ENCODE measurements around the gene AXIN2. TPM values are rescaled to one million over a fixed set of nuclear protein-coding genes. Genes with fewer than 3 reads are reported as not detected.

The AXIN2 gene
- polyA plus RNA-seq, 4 donors = 22.0 to 26.9 (median 24.4) TPM

DNA sequence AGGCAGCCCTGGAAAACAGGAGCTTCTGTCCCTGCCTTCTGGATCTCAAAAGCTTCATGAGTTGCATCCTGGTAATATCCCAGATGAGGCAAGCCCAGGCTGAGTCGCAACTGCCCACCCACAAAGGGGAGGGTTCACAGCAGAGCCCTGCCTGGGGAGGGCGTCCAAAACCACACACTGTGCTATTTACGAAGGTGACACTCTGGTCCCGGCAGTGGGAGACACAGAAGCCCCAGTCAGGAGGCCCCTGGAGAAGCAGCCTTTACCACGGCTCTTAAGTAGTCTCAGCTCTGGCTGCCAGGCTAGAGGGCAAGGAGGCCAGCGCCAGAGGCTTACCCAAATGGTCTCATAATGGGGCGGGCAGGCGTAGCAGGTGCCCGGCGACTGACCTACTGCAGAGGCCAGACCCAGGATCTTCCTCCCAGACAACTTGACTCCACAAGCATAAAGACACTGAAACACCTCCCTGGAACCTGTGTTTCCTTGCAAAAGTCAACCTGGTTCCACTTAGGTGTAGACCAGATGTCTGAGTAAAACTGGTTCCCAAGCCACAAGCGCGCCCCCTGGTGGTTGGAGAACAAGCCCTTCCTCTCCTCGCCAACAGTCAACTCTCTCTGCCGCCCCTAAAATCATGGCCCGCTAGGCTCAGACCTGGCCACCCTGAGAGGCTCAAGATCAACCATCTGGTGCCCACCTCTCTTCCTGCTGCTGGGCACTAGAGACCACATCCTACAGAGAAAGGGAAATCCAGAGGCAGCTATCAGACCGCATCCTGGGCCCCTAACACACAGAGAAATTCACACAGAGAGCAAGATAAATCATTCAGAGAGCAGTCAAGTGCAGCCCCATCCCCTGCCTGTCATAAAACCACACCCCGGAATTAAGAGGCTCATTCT is 5.2 kb downstream of the AXIN2 start:
- DNase-seq (ENCODE audit: low read depth in 4 of 4, low spot score in 2 of 4) = peak in 1 of 4 donors; percentile 61

GRCh38 chr17:65554553-65555223 is 6.8 kb downstream of the AXIN2 start:
- no peak for DNase-seq (ENCODE audit: low read depth in 4 of 4, low spot score in 2 of 4)

- DNase-seq (ENCODE audit: low read depth in 4 of 4, low spot score in 2 of 4) = no peak
These were observed 7.5 kb downstream of the AXIN2 start for GRCh38 chr17:65553646-65554552.

DNA sequence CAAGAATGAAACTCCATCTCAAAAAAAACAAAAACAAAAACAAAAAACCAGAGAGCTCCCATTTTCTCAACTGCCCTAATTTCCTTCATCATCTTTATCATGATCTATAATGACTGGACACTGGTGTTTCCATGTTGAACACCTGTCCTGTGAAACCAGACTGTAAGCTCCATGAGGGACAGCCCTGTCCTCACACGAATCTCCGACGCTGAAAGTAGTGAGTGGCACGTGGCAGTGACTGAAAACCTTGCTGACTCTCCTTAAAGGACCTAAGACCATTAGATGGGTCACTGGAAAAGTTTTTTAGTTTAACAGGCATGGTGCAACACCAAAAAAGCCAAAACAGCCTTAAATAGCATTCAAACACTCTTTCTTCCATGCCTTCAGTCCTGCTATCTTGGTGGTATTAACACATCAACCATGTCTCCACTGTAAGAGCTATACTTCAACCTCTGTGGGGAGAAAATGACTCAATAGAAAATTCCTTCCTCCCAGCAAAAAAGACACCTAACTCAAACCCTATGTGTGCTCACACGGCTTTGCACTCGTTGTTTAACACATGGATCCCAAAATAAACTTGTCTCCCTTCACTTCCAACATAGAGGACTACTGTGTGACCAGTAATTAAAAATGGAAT is 8.3 kb downstream of the AXIN2 start:
- no peak for DNase-seq (ENCODE audit: low read depth in 4 of 4, low spot score in 2 of 4)

GRCh38 chr17:65552214-65552613 is 9.2 kb downstream of the AXIN2 start:
- DNase-seq (ENCODE audit: low read depth in 4 of 4, low spot score in 2 of 4) = no peak

DNA sequence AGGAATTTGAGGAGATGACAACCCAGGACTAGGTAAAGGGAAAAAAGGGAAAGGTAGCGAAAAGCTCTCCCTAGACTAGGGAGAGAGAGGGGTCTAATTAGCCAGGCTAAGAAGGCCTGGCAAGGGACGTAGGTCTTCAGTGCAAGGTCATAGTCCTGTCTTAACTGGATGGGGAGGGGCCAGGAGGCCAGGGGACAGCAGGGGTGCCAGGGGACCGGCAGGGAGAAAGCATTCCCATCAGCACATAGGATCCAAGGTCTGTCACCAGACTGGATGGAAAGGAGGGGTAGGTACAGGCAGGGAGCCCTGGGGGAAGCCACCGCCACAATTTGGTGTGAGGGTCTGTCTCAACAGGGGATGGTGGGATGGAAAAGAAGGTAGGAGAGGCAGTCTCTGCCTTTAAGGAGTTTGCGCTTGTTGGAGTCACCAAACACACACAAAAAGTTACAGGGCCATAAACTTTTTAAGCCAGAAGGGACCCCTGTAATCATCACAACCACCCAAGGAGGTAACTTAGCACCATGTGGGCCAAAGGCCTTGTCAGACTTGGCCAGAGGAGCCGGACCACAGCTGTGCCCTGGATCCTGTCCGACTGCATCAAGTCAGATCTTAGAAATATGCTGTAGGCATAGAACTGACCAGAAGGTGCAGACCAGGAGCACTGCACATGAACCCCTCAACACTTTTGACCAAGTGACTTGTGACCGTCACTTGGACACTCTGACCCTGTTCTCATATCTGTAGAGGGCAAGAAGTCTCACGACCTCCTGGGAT is 10.0 kb downstream of the AXIN2 start:
- no peak for DNase-seq (ENCODE audit: low read depth in 4 of 4, low spot score in 2 of 4)

GRCh38 chr17:65550758-65551157 is 10.7 kb downstream of the AXIN2 start:
- DNase-seq (ENCODE audit: low read depth in 4 of 4, low spot score in 2 of 4) = no peak

DNA sequence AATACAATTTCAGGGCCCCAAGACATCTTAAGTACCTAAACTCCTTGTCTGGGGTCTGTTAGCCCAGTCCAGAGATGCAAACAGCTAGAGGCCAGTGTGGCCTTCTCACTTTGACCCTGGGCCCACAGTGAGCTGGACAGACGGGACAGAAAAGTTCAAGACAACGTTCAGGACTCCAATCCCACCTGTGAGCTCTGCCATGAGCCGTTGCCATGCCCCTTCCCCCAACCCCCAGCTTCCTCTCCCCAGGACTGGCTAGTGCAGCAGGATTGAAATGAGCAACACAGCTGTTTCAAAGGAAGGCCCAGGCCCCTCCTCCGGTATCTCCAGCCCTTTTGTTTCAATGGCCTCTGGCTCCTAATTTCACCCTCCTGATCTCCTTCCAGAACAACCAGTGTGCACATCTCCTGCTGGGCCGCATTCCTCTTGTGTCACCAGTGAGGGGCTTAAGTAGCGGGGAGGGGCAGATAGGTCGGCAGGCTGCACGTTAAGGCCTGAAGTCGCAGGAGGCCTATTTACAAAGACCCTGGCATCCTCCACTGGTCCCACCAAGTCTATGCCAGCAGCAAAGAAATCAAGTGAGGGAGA is 11.3 kb downstream of the AXIN2 start:
- no peak for DNase-seq (ENCODE audit: low read depth in 4 of 4, low spot score in 2 of 4)

DNA sequence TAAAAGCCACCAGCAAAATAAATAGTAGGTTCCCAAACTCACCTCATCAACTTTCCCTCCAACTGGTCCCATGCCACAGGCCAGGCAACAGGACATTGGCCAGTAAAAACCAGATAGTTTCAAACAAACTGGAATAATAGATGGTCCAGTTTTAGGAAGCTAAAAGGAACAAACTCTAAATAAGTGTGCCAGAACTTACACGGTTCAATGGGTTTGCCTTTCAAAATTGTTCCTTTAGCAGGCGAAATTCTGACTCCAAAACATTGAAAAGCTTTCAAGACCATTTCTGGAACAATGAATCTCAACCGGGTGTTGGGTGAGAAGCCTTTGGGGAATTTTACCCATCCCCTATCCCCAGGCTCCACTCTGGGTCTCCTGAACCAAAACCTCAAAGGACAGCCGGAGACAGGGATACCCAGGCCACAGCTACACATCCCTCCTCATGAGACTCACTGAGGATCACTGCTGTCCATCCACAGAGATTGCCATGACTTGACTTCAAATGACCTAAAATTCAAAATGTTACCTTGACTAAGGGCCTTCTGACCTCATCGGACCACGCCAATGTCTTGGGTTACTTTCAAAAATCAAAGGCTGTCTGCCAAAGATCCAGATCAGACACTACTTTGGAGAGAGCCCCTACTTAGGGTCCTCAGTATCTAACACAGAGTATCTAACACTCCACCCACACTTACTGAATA is 13.0 kb downstream of the AXIN2 start:
- DNase-seq (ENCODE audit: low read depth in 4 of 4, low spot score in 2 of 4) = no peak

GRCh38 chr17:65547253-65547670 is 14.2 kb downstream of the AXIN2 start:
- no peak for DNase-seq (ENCODE audit: low read depth in 4 of 4, low spot score in 2 of 4)

GRCh38 chr17:65546579-65546978 is 14.9 kb downstream of the AXIN2 start:
- no peak for DNase-seq (ENCODE audit: low read depth in 4 of 4, low spot score in 2 of 4)

DNA sequence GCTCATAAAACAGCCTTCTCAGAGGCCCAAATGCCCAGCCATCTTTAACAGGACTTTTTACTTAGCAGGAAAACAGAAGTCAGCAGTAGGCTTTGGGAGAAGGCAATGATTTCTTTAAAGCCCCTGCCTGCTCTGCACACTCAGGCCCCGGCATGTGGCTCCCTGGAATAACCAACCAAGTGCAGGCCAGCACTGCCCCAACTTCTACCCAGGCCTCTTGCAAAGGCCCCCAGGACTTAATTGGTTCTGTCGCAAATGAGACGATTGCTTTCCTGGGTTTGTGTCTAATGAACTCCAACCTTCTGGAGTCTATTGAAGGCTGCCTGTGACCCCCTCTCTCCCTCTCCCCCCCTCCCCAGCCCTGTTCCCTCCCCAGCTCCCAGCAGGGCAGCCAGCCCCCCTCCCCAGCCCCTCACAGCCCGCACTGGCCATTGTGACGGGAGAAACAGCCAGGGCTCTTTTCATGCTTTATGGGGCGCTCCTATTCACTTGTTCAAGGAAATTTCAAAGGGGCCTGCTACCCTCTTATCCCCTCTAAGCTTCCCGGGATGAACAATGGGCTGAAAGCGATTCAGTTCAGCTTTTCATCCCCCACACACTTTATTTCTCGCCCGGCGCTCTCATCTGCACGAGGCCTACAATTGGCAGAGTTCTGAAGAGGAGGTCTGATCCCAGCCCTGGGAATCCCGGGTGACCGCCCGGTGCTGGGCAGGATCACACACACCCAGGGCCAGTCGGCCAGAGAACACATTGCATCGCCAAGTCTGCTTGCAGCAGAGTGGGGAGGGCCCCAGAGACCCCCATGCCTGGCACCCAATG is 15.5 kb downstream of the AXIN2 start:
- DNase-seq (ENCODE audit: low read depth in 4 of 4, low spot score in 2 of 4) = no peak

DNA sequence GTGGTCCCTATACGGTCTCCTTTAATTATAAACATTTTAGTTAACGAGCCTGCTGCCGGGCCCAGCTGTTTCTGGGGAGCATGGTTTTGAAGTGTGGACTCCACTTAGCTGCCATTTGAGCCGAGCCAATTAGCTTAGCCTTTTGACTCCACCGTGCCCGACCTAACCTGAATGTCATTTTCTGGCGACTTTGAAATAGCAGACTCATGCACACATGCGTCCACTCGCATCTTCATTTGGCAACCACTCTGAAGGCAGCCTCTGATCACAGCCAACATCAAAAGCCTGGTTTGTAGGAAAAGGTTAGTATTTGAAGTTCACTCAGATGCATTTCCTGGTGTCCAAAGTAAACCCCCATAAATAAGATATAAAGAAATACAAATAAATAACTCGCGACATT is 16.8 kb downstream of the AXIN2 start:
- DNase-seq (ENCODE audit: low read depth in 4 of 4, low spot score in 2 of 4) = no peak

DNA sequence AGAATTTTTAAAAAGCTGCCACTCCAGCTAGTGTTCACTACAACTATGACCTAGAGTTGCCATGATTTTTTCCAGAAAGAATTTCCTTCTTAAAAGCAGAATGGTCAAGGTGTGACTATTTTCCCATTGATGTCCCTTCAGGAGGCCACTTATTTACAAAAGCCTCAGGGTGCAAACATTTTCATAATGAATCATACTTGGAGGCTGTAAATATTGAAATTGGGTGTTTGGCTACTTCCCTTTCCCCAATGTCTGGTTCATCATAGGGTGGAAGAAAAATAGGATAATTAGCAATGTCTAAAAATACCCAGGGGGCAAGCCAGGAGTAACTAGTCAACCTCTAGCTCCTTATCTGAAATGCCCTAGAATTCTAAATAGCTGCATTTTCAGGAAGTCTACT is 18.8 kb downstream of the AXIN2 start:
- DNase-seq (ENCODE audit: low read depth in 4 of 4, low spot score in 2 of 4) = no peak

DNA sequence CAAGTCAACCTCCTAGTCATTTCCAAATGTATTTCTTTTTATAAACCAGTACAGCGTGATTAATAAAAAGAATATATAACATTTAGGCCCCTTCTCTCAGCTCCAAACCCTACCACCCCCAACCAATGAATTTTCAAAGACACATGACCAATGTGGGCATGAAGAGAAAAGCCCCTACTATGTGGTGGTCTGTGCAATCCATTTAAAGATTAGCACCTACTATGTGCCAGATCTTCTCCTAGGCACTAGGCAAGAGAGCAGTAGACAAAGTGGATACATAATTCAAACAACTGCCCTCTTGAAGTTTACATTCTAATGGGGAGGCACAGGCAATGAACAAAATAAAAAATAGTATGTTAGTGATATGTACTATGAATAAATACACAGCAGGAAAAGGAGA is 19.4 kb downstream of the AXIN2 start:
- DNase-seq (ENCODE audit: low read depth in 4 of 4, low spot score in 2 of 4) = no peak

DNA sequence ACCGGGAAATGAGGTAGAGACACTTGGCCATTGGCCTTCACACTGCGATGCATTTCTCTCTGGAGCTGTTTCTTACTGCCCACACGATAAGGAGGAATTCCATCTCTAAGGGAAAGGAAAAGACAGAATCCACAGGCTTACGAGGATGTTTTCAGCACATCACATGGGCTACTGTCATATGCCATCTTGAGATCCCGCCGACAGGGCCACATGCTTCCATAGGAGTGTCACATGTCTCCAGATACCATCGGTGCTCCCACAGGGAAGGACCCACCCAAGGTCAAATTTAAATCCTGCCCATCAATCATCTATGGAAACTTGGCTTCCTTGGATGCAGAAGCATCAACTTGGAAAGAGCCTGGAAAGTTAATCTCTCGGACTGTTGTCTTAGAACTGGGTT is 20.0 kb downstream of the AXIN2 start:
- no peak for DNase-seq (ENCODE audit: low read depth in 4 of 4, low spot score in 2 of 4)

GRCh38 chr17:65539630-65540266 is 21.7 kb downstream of the AXIN2 start:
- no peak for DNase-seq (ENCODE audit: low read depth in 4 of 4, low spot score in 2 of 4)
